Fibroblast of skin of back (primary cell): ENCODE measurements around the gene DIAPH1.

Source experiments
- DNase-seq: peaks from one replicate; pipeline ENCODE4 v3.0.0-alpha.2; 2013

The DIAPH1 gene

GRCh38 chr5:141518618-141519015 lies 100.2 kb downstream of the DIAPH1 start:
- DNase-seq = peak; percentile 26

DNA sequence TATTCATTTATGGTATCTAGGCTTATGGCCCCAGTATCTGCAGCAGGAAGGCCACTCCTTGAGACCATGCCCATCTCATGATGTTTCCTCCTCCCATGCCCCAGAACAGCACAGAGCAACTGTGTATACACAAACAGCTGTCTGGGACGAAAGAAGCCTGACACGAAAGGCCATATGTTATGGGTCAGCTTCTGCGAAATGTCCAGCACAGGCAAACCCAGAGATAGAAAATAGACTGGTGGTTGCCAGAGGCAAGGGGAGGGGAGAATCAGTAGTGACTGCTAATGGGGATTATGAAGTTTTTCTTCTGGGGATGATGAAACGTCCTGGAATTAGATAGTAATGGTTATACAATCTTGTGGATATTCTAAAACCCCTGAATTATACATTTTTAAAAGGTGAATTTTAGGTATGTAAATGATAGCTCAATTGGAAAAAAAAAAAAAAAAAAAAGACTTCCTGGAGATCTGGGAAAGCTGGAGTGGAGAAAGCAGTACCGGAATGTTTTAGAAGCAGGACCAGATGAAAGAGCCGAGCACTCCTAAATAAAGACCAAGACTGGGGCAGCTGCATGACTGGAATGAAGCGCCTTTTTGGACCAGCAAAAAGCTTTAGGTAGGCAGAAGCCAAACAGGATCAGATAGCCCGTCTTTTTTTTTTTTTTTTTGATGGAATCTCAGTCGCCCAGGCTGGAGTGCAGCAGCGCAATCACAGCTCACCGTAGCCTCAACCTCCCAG lies 100.8 kb downstream of the DIAPH1 start:
- peak; percentile 62 for DNase-seq

- DNase-seq = no peak
These were observed 101.5 kb downstream of the DIAPH1 start for GRCh38 chr5:141517312-141517711.

GRCh38 chr5:141516672-141517025 lies 102.2 kb downstream of the DIAPH1 start:
- DNase-seq = no peak

DNA sequence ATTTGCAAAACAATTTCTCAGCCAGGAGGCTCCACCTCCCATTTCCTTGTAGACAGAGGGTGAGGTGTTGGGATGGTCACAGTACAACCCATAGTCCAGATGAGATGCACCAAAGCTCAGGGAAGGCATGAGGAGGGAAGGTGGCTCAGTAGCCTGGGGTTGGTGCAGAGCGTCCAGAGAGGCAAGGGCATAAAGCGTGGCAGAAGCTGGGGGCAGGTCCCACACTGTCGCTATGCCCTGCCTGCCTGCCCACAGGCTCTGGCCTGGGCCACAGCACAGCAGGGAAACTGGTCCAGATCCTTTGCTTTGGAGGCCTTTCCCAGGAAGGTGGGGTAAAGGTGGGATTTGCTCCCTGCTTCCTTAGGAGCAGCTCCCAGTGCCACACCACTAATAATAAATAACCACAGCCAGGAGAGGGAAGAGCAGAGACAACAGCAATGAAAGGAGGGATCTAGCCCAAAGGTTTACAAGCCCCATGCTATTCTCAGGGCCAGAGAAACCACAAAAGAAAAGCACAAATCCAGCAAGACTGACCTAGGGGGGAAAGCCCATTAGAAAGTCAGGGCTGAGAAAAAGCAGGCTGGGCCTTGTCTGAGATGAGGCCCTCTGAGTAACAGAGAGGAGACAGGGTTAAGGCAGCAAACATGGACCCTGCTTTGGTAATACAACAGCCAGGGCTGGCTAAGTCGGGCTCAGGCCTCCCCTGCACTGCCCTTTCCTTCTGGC lies 102.7 kb downstream of the DIAPH1 start:
- peak; percentile 24 for DNase-seq

- DNase-seq = no peak
These were observed 103.7 kb downstream of the DIAPH1 start for GRCh38 chr5:141515141-141515540.

GRCh38 chr5:141514330-141515133 lies 104.3 kb downstream of the DIAPH1 start:
- DNase-seq = peak; percentile 71

GRCh38 chr5:141513627-141514329 lies 105.0 kb downstream of the DIAPH1 start:
- DNase-seq = peak; percentile 90

GRCh38 chr5:141512911-141513626 lies 105.7 kb downstream of the DIAPH1 start:
- peak; percentile 66 for DNase-seq

GRCh38 chr5:141512390-141512910 lies 106.3 kb downstream of the DIAPH1 start:
- DNase-seq = peak; percentile 69

- DNase-seq = no peak
These were observed 107.0 kb downstream of the DIAPH1 start for GRCh38 chr5:141511771-141512325.

DNA sequence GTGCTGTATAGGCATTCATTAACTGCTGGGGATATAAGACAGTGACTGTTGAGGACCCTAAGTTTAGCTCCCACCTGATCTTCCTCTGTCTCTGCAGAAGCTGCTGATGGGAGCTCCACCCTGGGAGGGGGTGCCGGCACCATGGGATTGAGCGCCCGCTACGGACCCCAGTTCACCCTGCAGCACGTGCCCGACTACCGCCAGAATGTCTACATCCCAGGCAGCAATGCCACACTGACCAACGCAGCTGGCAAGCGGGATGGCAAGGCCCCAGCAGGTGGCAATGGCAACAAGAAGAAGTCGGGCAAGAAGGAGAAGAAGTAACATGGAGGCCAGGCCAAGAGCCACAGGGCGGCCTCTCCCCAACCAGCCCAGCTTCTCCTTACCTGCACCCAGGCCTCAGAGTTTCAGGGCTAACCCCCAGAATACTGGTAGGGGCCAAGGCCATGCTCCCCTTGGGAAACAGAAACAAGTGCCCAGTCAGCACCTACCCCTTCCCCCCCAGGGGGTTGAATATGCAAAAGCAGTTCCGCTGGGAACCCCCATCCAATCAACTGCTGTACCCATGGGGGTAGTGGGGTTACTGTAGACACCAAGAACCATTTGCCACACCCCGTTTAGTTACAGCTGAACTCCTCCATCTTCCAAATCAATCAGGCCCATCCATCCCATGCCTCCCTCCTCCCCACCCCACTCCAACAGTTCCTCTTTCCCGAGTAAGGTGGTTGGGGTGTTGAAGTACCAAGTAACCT lies 107.8 kb downstream of the DIAPH1 start:
- DNase-seq = no peak

DNA sequence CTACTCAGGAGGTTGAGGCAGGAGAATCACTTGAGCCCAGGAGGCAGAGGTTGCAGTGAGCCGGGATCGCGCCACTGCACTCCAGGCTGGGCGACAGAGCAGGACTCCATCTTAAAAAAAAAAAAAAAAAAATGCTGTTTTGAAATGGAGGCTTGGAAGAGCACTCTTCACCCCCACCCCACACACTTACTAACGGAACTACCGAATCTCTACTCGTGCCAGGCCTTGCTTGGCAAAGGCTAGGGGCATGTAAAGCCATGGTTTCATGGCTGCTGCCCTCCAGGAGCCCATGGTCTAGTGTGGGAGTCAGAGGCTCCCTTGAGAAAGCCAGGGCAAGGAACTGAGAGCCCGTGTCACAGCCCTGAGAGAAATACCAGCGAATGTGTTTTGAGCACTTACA lies 108.6 kb downstream of the DIAPH1 start:
- DNase-seq = no peak

GRCh38 chr5:141508798-141509611 lies 109.8 kb downstream of the DIAPH1 start:
- DNase-seq = peak; percentile 98

- DNase-seq = no peak
These were observed 110.4 kb downstream of the DIAPH1 start for GRCh38 chr5:141508440-141508797.

DNA sequence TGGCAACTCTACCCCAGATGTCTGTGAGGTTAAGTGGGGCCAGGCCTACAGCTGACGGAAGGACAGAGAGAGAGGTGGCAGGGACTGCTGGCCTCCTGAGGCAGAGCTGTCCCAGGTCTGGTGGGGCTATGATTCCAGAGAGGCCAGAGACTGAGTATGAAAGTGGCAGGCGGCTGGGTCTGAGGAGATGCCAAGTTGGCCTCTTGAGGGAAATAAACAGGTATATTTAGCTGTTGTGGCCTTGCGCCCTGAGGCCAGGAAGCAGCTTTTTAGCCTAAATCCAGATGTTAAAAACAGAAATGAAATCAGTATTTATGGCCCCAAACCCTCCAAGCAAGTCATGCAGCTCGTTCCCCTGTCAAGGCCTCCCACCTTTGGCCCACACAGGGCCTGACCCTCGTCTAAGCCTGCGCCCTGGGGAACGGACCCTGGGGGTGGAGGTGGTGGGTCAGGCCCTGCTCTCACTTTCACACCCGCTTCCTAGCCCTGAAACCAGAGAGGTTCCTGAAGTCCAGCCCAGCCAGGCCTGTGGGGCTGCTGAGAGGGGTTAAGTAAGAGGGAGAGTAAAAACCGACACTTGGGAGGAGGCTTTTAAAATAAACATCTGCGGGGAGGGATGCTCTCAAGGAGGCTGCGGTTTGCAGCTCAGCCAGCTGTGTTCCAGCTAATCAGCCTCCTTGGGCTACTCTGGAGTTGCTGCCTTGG lies 111.3 kb downstream of the DIAPH1 start:
- DNase-seq = peak; percentile 84

GRCh38 chr5:141506381-141507155 lies 112.2 kb downstream of the DIAPH1 start:
- no peak for DNase-seq

DNA sequence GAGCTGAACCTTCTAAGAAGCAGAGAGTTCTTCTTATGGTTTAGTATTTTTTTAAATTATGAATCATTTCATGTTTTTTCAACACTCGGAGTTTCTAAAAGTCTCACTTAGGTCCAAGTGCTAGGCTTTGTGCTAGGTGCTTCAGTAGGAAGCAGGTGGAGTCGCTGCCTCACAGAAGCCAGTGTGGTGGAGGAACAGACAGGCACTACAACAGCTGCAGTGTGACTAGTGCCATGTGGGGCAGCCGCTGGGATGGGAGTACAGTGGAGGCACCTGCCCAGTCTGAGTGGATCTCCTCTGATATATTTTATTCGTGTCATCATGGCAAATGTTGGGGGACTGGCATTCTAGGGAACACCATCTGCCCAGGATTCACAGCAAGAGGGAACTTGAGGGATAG lies 114.6 kb downstream of the DIAPH1 start:
- no peak for DNase-seq
